ENCODE data around the gene C1QL3. TPM values are rescaled to one million over a fixed set of nuclear protein-coding genes. Genes with fewer than 3 reads are reported as not detected.

C1QL3 gene
- total RNA-seq (under 1 TPM in 1 of 7 donors, not detected in 6; 0.11 TPM), polyA plus RNA-seq (under 1 TPM in 1 of 2 donors, not detected in 1; 0.07 TPM)
- long read RNA-seq, donor 1 = 0 reads
- long read RNA-seq, donor 2 = 0 reads
- long read RNA-seq, donor 3 = 0 reads

GRCh38 chr10:16521311-16522016 is at the start of gene C1QL3:
Gene C1QL3 (minus strand): TSS chr10:16521879. CDS start chr10:16521065, 814 bp downstream.
- intact Hi-C loops (cut with DNase I) = no loop called here
- Histone ChIP-seq H3K36me3 (no peaks in the 10 kb centered on the region), H3K9me3 (no peaks in the 10 kb centered on the region), H3K4me1 (ENCODE audit: insufficient read depth) (peaks cover 8% of the 10 kb centered on the region), H3K27me3 (no peaks in the 10 kb centered on the region), H3K27ac (no peak within 1 kb of the TSS), H3K4me3 (peak within 1 kb of the TSS; percentile 9)
- WGBS, 3 donors = 1% methylated on average over 61 to 68 of the region's 68 CpGs
- DNase-seq = peak in 1 of 5 donors; percentile 13
- TF ChIP-seq POLR2A (IDR thresholded peaks at IDR 0.05) = no peak
- TF ChIP-seq, protein P1, sequence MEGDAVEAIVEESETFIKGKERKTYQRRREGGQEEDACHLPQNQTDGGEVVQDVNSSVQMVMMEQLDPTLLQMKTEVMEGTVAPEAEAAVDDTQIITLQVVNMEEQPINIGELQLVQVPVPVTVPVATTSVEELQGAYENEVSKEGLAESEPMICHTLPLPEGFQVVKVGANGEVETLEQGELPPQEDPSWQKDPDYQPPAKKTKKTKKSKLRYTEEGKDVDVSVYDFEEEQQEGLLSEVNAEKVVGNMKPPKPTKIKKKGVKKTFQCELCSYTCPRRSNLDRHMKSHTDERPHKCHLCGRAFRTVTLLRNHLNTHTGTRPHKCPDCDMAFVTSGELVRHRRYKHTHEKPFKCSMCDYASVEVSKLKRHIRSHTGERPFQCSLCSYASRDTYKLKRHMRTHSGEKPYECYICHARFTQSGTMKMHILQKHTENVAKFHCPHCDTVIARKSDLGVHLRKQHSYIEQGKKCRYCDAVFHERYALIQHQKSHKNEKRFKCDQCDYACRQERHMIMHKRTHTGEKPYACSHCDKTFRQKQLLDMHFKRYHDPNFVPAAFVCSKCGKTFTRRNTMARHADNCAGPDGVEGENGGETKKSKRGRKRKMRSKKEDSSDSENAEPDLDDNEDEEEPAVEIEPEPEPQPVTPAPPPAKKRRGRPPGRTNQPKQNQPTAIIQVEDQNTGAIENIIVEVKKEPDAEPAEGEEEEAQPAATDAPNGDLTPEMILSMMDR (IDR thresholded peaks at IDR 0.05) = no peak
- no peak for TF ChIP-seq EP300 (IDR thresholded peaks at IDR 0.05)

GRCh38 chr10:16570731-16571130 is 49.1 kb upstream of the C1QL3 start:
- TF ChIP-seq, protein P1 (IDR thresholded peaks at IDR 0.05) = no peak
- TF ChIP-seq EP300 (IDR thresholded peaks at IDR 0.05) = no peak
- no peak for TF ChIP-seq POLR2A (IDR thresholded peaks at IDR 0.05)
- Histone ChIP-seq H3K9me3 (no peaks in the 10 kb centered on the region), H3K4me1 (ENCODE audit: insufficient read depth) (no peaks in the 10 kb centered on the region), H3K27ac (no peak overlapping the region), H3K36me3 (no peaks in the 10 kb centered on the region), H3K4me3 (no peak overlapping the region), H3K27me3 (no peaks in the 10 kb centered on the region)
- 68 to 82% (median 77%) methylated on average over 4 of the region's 4 CpGs for WGBS, 3 donors
- intact Hi-C loops (cut with DNase I) = no loop called here
- DNase-seq = no peak

DNA sequence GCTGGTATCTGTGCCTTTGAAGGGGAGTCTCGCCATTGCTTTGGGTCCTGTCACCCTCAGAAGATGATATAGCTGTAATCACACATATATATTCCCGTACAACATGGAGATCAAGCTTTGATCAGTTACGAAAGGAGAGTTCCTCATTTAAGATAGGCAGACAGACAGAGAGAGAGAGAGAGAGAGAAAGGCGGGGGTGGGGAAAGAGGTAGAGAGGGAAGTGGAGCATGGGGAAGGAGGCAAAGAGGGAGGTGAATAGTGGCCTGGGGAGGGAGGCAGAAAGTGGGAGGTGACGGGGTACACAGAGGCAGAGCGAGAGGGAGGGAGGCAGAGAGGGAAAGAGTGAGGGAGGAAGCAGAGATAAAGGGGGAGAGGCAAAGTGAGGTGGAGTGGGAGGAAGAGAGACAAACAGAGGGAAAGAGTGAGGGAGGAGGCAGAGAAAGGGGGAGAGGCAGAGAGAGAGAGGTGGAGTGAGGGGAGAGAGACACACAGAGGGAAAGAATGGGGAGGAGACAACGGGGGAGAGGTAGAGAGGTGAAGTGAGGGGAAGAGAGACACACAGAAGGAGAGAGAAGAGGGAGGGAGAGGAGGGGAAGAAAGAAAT is 44.6 kb upstream of the C1QL3 start:
- DNase-seq = no peak
- WGBS, 3 donors = 37 to 49% (median 38%) methylated on average over 7 of the region's 7 CpGs
- intact Hi-C loops (cut with DNase I) = no loop called here

GRCh38 chr10:16565604-16566003 is 43.9 kb upstream of the C1QL3 start:
- no peaks in the 10 kb centered on the region for H3K36me3 ChIP-seq
- DNase-seq = no peak
- intact Hi-C loops (cut with DNase I) = no loop called here
- no peak overlapping the region for H3K27ac ChIP-seq
- no peaks in the 10 kb centered on the region for H3K9me3 ChIP-seq
- no peaks in the 10 kb centered on the region for H3K4me1 ChIP-seq (ENCODE audit: insufficient read depth)
- H3K4me3 ChIP-seq = no peak overlapping the region
- no peaks in the 10 kb centered on the region for H3K27me3 ChIP-seq
- TF ChIP-seq EP300 (IDR thresholded peaks at IDR 0.05) (no peak), POLR2A (IDR thresholded peaks at IDR 0.05) (no peak)
- TF ChIP-seq, protein P1 (IDR thresholded peaks at IDR 0.05) = no peak
- WGBS, 3 donors = 31 to 34% (median 31%) methylated on average over 3 of the region's 3 CpGs

More for the DNA sequence above, 44.6 kb upstream of the C1QL3 start:
- TF ChIP-seq, protein P1 (IDR thresholded peaks at IDR 0.05) = no peak
- TF ChIP-seq EP300 (IDR thresholded peaks at IDR 0.05) = no peak
- TF ChIP-seq POLR2A (IDR thresholded peaks at IDR 0.05) = no peak
- no peaks in the 10 kb centered on the region for H3K4me1 ChIP-seq (ENCODE audit: insufficient read depth)
- no peak overlapping the region for H3K27ac ChIP-seq
- no peak overlapping the region for H3K4me3 ChIP-seq
- H3K9me3 ChIP-seq = no peaks in the 10 kb centered on the region
- no peaks in the 10 kb centered on the region for H3K27me3 ChIP-seq
- H3K36me3 ChIP-seq = no peaks in the 10 kb centered on the region

All from ovary (tissue), 10 donors.